ENCODE data around the gene RFX6.

The RFX6 gene

GRCh38 chr6:116933485-116933884 is 56.4 kb downstream of the RFX6 start (continued):
- no peak for TF ChIP-seq ZFP3 (tag by site-specific recombination; IDR thresholded peaks at IDR 0.05; ENCODE audit: low read depth)
- no peak for TF ChIP-seq GLIS1 (tag by site-specific recombination; IDR thresholded peaks at IDR 0.05)
- TF ChIP-seq ZNF24 (tag by site-specific recombination; IDR thresholded peaks at IDR 0.05): no peak
- TF ChIP-seq KLF16 (tag by site-specific recombination; IDR thresholded peaks at IDR 0.05): no peak
- TF ChIP-seq PRDM4 (tag by site-specific recombination; IDR thresholded peaks at IDR 0.05): no peak
- no peak for TF ChIP-seq ZIC2 (tag by site-specific recombination; IDR thresholded peaks at IDR 0.05)
- no peak for TF ChIP-seq ZNF398 (tag by site-specific recombination; IDR thresholded peaks at IDR 0.05)
- no peak for TF ChIP-seq ELK4 (IDR thresholded peaks at IDR 0.05; ENCODE audit: borderline replicate concordance, low read depth, low read length)
- TF ChIP-seq HOXA7 (CRISPR knock-in tag; IDR thresholded peaks at IDR 0.05; ENCODE audit: borderline replicate concordance): no peak
- TF ChIP-seq INSM2 (tag by site-specific recombination; IDR thresholded peaks at IDR 0.05): no peak
- TF ChIP-seq GLI2 (tag by site-specific recombination; IDR thresholded peaks at IDR 0.05; ENCODE audit: borderline replicate concordance, low read depth): no peak
- TF ChIP-seq ZBTB44 (tag by site-specific recombination; IDR thresholded peaks at IDR 0.05): peak; percentile 91
- no peak for TF ChIP-seq ZNF645 (tag by site-specific recombination; IDR thresholded peaks at IDR 0.05)
- no peak for TF ChIP-seq KLF7 (tag by site-specific recombination; IDR thresholded peaks at IDR 0.05; ENCODE audit: borderline replicate concordance)
- no peak for TF ChIP-seq HOXC10 (CRISPR knock-in tag; IDR thresholded peaks at IDR 0.05)
- no peak for TF ChIP-seq ZSCAN18 (tag by site-specific recombination; IDR thresholded peaks at IDR 0.05)
- no peak for TF ChIP-seq ZNF473 (tag by site-specific recombination; IDR thresholded peaks at IDR 0.05)
- no peak for TF ChIP-seq ZNF626 (tag by site-specific recombination; IDR thresholded peaks at IDR 0.05)
- TF ChIP-seq TSHZ1 (tag by site-specific recombination; IDR thresholded peaks at IDR 0.05; ENCODE audit: borderline replicate concordance): no peak
- TF ChIP-seq ZNF404 (tag by site-specific recombination; IDR thresholded peaks at IDR 0.05): no peak
- no peak for TF ChIP-seq ZNF48 (tag by site-specific recombination; IDR thresholded peaks at IDR 0.05)
- no peak for TF ChIP-seq ZNF488 (tag by site-specific recombination; IDR thresholded peaks at IDR 0.05)
- TF ChIP-seq PRDM1 (tag by site-specific recombination; IDR thresholded peaks at IDR 0.05): no peak
- TF ChIP-seq SCRT2 (tag by site-specific recombination; IDR thresholded peaks at IDR 0.05): no peak
- TF ChIP-seq ZNF654 (tag by site-specific recombination; IDR thresholded peaks at IDR 0.05; ENCODE audit: low read depth): no peak

All from HEK293 (cell line).